OCI-M2 (cell line): ENCODE data around the gene GSDMA.

Experiments used
- DNase-seq: peaks from one replicate; lab custom pipeline; 2025; ENCODE audit not compliant: unreplicated experiment; lab: John Stamatoyannopoulos, UW

Gene GSDMA

GRCh38 chr17:40021451-40021971 is 58.7 kb downstream of the GSDMA start:
- no peak for DNase-seq

DNA sequence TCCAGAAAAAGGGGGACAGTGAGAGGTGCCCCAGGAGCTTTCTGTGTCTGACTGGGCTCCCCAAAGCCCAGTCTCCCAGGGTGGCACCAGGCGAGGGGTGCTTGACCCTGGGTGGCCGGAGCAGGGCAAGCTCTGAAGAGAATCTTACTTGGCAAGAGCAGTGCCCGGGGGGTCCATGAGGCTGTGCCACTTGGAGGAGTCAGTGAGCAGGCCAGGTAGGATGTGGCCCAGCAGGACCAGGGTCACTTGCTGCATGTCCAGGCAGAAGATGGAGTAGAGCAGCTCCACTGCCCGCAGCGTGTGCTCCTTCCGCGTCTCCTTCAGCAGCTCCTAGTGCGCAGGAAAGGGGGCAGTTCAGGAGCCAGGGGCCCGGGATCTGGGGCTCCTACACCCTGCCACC is 59.7 kb downstream of the GSDMA start:
- DNase-seq: no peak

DNA sequence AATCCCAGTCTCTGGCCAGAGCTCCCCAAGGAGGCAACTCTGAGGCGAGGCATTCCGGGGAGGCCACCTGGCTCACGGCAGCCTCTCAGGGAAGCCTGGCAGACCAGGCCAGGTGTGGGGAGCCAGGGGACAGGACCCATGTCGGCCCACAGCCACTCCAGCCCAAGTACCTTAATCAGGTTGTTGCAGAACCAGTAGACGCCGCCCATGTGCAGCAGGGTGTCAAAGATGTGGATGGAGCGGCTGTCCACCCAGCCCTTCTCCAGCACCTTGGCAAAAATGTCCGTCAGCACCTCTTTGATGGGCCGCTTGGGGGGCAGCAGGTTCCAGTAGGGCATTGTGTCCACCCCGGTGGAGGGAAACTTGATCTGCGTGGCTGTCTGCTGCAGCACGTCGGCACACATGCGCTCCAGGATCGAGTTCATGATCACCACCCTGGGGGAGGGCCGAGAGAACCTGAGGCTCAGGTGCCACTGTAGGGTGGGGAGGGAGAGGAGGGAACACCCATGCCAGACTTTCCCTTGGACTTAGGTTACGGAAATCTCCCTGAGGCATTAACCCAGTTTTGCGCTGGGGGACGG is 60.2 kb downstream of the GSDMA start:
- DNase-seq: no peak

GRCh38 chr17:40023590-40024292 is 60.9 kb downstream of the GSDMA start:
- DNase-seq: no peak

DNA sequence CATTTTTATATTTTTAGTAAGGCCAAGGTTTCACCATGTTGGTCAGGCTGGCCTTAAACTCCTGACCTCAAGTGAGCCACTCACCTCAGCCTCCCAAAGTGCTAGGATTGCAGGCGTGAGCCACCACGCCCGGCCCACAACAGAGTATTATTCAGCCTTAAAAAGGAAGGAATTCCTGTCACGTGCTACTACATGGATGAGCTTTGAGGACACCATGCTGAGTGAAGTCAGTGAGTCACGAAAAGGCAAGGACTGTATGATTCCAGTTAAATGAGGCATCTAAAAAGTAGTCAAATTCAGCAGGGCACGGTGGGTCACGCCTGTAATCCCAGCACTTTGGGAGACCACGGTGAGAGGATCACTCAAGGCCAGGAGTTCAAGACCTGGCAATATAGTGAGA is 62.1 kb downstream of the GSDMA start:
- DNase-seq: no peak

DNA sequence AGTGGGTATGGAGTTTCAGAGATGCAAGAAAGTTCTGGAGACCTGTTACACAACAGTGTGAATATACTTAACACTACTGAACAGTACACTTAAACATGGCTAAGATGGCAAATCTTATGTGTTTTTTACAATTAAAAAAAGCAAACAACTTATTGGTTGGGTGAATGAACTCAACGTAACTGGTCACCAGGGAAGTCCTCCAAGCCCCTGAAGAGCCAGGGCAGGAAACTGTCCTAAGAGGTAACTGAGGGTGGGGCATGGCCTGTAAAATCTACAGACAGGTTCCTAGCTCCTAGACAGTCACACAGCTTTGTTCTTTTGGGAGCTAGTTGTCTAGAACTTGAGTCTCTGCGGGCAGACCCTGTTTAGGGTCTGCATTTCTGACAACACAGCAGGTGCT is 62.8 kb downstream of the GSDMA start:
- DNase-seq: no peak

- DNase-seq: no peak
Observed at GRCh38 chr17:40025991-40026815, 63.4 kb downstream of the GSDMA start.

DNA sequence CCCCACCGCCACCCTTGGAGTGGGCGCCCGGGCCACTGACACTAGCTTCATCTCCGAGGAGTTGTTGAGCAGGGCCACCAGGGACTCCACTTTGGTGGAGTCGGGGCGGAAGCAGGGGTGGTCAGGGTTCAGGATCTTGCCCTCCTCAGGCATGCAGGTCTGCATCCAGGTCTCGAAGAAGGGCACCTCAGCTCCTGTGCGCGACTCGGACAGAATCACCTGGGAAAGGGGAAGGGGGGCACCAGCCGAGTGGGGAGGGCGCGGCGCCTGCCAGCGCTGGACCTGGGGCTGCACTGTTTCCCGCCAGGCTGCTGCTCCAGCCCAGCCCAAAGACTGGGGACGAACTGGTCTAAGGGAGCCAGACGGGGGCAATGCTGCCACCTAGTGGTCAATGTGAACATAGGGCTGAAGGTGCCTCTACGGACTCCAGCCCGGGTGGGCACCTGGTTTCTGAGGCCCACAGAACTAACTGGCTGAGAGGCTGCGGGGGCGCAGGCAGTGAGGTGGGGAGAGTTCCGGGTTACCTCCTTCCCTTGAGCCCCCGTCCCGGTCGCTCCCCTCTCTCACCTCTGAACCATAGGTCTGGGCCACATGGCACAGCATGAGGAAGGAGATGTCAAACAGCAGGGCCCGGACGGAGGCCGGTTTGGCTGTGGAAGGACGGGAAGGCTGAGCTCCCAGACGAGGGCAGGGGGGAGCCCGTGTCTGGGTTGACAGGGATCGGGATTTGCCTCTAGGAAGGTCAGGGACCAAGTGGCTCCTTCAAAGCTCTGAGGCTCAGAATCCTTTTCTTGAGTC is 64.2 kb downstream of the GSDMA start:
- DNase-seq: peak; percentile 4
